Caki2 (cell line): ENCODE results near the gene KCNK17. TPM values are rescaled to one million over a fixed set of nuclear protein-coding genes. Genes with fewer than 3 reads are reported as not detected.

Experiments
- DNase-seq: peaks from one replicate; pipeline ENCODE4 v3.0.0-alpha.2; 2015; ENCODE audit warnings: low read depth
- in situ Hi-C: cut with HindIII; loops from 2 replicates; pipeline ENCODE4 v1.10.0; 2016; ENCODE audit warnings: low sequenced_read_pairs, low pct_unique_long_range_greater_than_20kb, mixed read lengths
- total RNA-seq: library from RNA; depleted of rRNA; stranded (reverse); fragments of >200 nt; shearing (Covaris generic); gene quantifications from 2 replicates; pipeline ENCODE4 v1.2.3, GENCODE V29; 2014; ENCODE audit warnings: low replicate concordance

KCNK17 gene
- total RNA-seq, 1 experiment from 2014 or later = not detected

- no peak for DNase-seq
Measured at GRCh38 chr6:39339868-39340550, 25.8 kb upstream of the KCNK17 start.

GRCh38 chr6:39339096-39339867 is 25.1 kb upstream of the KCNK17 start:
- in situ Hi-C loops = no loop called here
- no peak for DNase-seq

More at GRCh38 chr6:39339868-39340550, 25.8 kb upstream of the KCNK17 start:
- in situ Hi-C loops = no loop called here

- in situ Hi-C loops = no loop called here
- DNase-seq = no peak
Measured at GRCh38 chr6:39338397-39338796, 24.2 kb upstream of the KCNK17 start.

- in situ Hi-C loops = no loop called here
- no peak for DNase-seq
Measured at GRCh38 chr6:39335780-39336545, 21.7 kb upstream of the KCNK17 start.

- no peak for DNase-seq
- in situ Hi-C loops = no loop called here
Measured at GRCh38 chr6:39333644-39334438, 19.6 kb upstream of the KCNK17 start.

GRCh38 chr6:39330476-39330875 is 16.3 kb upstream of the KCNK17 start:
- DNase-seq = no peak
- in situ Hi-C loops = no loop called here

GRCh38 chr6:39330057-39330456 is 15.8 kb upstream of the KCNK17 start:
- in situ Hi-C loops = no loop called here
- DNase-seq = no peak

- in situ Hi-C loops = no loop called here
- DNase-seq = no peak
Measured at GRCh38 chr6:39328066-39328465, 13.8 kb upstream of the KCNK17 start.

- in situ Hi-C loops = no loop called here
- DNase-seq = no peak
Measured at GRCh38 chr6:39327507-39327906, 13.3 kb upstream of the KCNK17 start.

- in situ Hi-C loops = no loop called here
Measured at GRCh38 chr6:39322306-39322850, 8.2 kb upstream of the KCNK17 start, which contains the start of gene KCNK16. KCNK16 (minus strand) TSS chr6:39322702; CDS start chr6:39322540, 162 bp downstream.

GRCh38 chr6:39321761-39322160 is 7.5 kb upstream of the KCNK17 start:
- in situ Hi-C loops = no loop called here

More at GRCh38 chr6:39322306-39322850, 8.2 kb upstream of the KCNK17 start, which contains the start of gene KCNK16:
- DNase-seq = no peak

GRCh38 chr6:39320363-39320984 is 6.3 kb upstream of the KCNK17 start:
- DNase-seq = no peak
- in situ Hi-C loops = no loop called here

More at GRCh38 chr6:39321761-39322160, 7.5 kb upstream of the KCNK17 start:
- DNase-seq = no peak

GRCh38 chr6:39319621-39320362 is 5.6 kb upstream of the KCNK17 start:
- no peak for DNase-seq
- in situ Hi-C loops = no loop called here

- in situ Hi-C loops = no loop called here
Measured at GRCh38 chr6:39317256-39317655, 3.0 kb upstream of the KCNK17 start.

GRCh38 chr6:39313526-39314272 is 520 bp downstream of the KCNK17 start:
- no peak for DNase-seq
- in situ Hi-C loops = no loop called here

More at GRCh38 chr6:39317256-39317655, 3.0 kb upstream of the KCNK17 start:
- DNase-seq = no peak

GRCh38 chr6:39312912-39313525 is 1.2 kb downstream of the KCNK17 start:
- in situ Hi-C loops = no loop called here
- DNase-seq = no peak
